Esophagus muscularis mucosa (tissue), 4 donors: Measurements from ENCODE around the gene PER2. TPM values are rescaled to one million over a fixed set of nuclear protein-coding genes. Genes with fewer than 3 reads are reported as not detected.

ENCODE experiments used
- DNase-seq: peaks from one replicate; pipeline ENCODE4 v3.0.0-alpha.2; 2017; ENCODE audit errors: extremely low spot score
- H3K27ac ChIP-seq, 4 donors: fragments of 200-600 bp; sonication (generic); replicated peaks in 1 of 4; 1 replicate in 3 of 4; 2 replicates in 1 of 4; pipeline ENCODE4 v1.5.1; 2016 to 2019; ENCODE audit warnings: mild to moderate bottlenecking in 1 of 4
- H3K27me3 ChIP-seq, 4 donors: fragments of 200-600 bp; sonication (generic); one replicate each; pipeline versions ENCODE4 v1.5.1 to v1.6.0; 2016 to 2019
- H3K36me3 ChIP-seq, 4 donors: fragments of 200-600 bp; sonication (generic); one replicate each; pipeline ENCODE4 v1.5.1; 2016 to 2019
- H3K4me1 ChIP-seq, 4 donors: fragments of 200-600 bp; sonication (generic); one replicate each; pipeline ENCODE4 v1.5.1; 2016 to 2019
- H3K4me3 ChIP-seq, 4 donors: fragments of 200-600 bp; sonication (generic); 1 replicate in 2 of 4; 2 replicates in 2 of 4; pipeline ENCODE4 v1.5.1; 2016 to 2019; ENCODE audit warnings: mild to moderate bottlenecking in 4 of 4, moderate library complexity in 1 of 4
- H3K9me3 ChIP-seq, 4 donors: fragments of 200-600 bp; sonication (generic); 1 replicate in 3 of 4; 2 replicates in 1 of 4; pipeline ENCODE4 v1.5.1; 2016 to 2019
- CTCF ChIP-seq, 3 experiments: fragments of 200-600 bp in 2 of 3; fragments of 450-650 bp in 1 of 3; sonication (generic) in 2 of 3; IDR thresholded peaks; one replicate each; pipeline ENCODE4 v1.5.1; 2017 to 2019; ENCODE audit warnings: antibody characterized with exemption in 3 of 3, mild to moderate bottlenecking in 2 of 3, moderate library complexity in 1 of 3
- EP300 ChIP-seq: sonication (generic); formaldehyde crosslinking; IDR thresholded peaks from one replicate; pipeline ENCODE4 v1.6.1; 2017; ENCODE audit warnings: antibody characterized with exemption
- POLR2A ChIP-seq: fragments of 450-650 bp; IDR thresholded peaks from one replicate; pipeline ENCODE4 v1.6.1; 2017; ENCODE audit warnings: antibody characterized with exemption, moderate library complexity, mild to moderate bottlenecking, low read depth
- POLR2AphosphoS5 ChIP-seq, 2 donors: sonication (generic); formaldehyde crosslinking; IDR thresholded peaks; one replicate each; pipeline ENCODE4 v1.6.1; 2017; ENCODE audit warnings: antibody characterized with exemption in 2 of 2
- WGBS: methylation state at CpG from one replicate; pipeline ENCODE4 v1.1.5; 2018; 5-methylcytosine and 5-hydroxymethylcytosine counted together
- intact Hi-C: fragments of 100-400 bp; cut with DNase I; formaldehyde crosslinking; loops from one replicate; pipeline ENCODE4 v1.15.1; 2023
- total RNA-seq, 4 donors: library from RNA; depleted of rRNA; stranded (reverse); fragments of >200 nt; gene quantifications; one replicate each; pipeline versions ENCODE4 v1.1.0 to v1.2.1, GENCODE V29; 2016

PER2 gene
- total RNA-seq, 4 donors from 2014 or later: 9.1 to 13.1 (median 11.1) TPM

DNA sequence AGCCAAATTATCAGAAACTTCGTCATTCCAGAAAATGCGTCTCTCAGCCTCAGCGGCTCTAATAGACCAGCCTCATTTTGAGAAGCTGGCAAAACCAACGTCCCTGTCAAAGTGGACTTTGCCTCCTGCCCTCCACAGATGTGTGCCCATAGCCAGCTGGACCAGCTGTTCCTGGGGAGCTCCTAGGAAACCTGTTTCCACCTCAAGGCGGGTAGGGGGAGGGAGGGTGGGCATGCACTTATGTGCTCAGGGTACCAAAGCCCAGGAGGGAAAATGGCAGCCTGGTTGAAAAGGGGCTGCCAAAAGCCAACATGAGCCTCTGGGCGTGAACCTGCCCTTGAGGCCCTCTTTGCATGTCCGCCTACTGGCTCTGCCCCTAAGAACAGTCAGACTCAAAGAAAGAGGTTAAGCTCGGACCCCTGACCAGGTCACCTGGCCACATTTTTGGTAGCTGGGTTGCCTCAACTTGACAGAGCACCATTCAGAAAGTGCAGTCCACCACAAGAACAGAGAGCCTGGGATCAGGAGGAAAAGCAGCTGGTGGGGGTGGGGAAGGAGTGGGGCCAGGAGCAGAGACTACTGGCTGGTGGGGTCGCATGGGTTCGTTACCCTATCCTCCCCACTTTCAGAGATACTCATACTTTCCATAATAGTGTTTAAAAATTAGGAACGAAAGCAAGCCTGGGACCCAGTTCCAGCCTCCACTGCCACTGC is 3.5 kb downstream of the PER2 start:
- intact Hi-C loops: no loop called here
- no peak for TF ChIP-seq POLR2A
- no peak for TF ChIP-seq CTCF (IDR thresholded peaks at IDR 0.05)
- no peak for TF ChIP-seq POLR2AphosphoS5 (IDR thresholded peaks at IDR 0.05)
- no peak for TF ChIP-seq EP300
- DNase-seq: no peak
- Histone ChIP-seq H3K9me3 (no peaks in the 10 kb centered on the region), H3K27me3 (no peaks in the 10 kb centered on the region), H3K27ac (peak overlapping the region; percentile 92 to 98 (median 94)), H3K4me3 (peak overlapping the region in 3 of 4 donors; percentile 23 to 87 (median 79)), H3K36me3 (no peaks in the 10 kb centered on the region), H3K4me1 (peaks cover 55 to 88% (median 83%) of the 10 kb centered on the region in 4 donors)
- WGBS: 77% methylated on average over 10 of the region's 11 CpGs

- intact Hi-C loops: no loop called here
- no peak for TF ChIP-seq POLR2AphosphoS5 (IDR thresholded peaks at IDR 0.05)
- WGBS: 85% methylated on average over 14 of the region's 17 CpGs
- Histone ChIP-seq H3K27ac (peak overlapping the region; percentile 92 to 98 (median 94)), H3K9me3 (no peaks in the 10 kb centered on the region), H3K36me3 (no peaks in the 10 kb centered on the region), H3K4me3 (no peak overlapping the region), H3K27me3 (no peaks in the 10 kb centered on the region), H3K4me1 (peaks cover 46 to 95% (median 92%) of the 10 kb centered on the region in 4 donors)
- no peak for DNase-seq
Measured at GRCh38 chr2:238282861-238283738, 5.3 kb downstream of the PER2 start.

DNA sequence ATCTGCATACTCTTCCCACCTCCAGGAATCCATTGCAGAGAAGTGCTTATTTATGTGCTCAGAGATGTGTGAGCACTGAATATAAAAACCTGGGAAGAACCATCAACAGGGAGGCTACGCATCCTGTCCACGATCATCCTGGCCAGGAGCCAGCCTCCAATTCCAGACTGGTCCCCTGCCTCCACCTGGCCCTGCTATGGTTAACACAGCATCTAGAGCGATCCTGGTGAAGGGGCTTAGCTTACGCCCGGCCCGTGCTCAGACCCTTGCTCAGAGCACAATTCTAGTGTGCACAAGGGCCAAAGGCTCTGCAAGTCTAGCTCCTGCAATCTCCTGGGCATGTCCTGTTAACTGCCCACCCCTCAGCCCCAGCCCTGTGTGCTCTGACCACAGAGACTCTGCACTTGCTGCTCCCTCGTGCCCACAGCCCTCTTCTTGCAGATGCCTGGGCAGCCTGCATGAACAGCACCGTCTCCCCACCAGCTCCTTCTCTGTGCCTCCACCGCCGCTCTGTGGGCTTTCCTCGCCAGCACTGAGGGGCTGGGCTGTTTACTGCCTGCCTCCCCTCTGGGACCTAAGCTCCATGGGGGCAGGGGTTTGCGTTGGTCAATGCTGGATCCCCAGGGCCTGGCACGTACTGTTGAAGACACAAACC is 6.5 kb downstream of the PER2 start:
- Histone ChIP-seq H3K36me3 (peaks cover 0 to 9% (median 7%) of the 10 kb centered on the region in 4 donors), H3K27ac (no peak overlapping the region), H3K9me3 (no peaks in the 10 kb centered on the region), H3K4me1 (peaks cover 38 to 88% (median 83%) of the 10 kb centered on the region in 4 donors), H3K4me3 (no peak overlapping the region), H3K27me3 (no peaks in the 10 kb centered on the region)
- intact Hi-C loops: no loop called here
- TF ChIP-seq POLR2AphosphoS5 (IDR thresholded peaks at IDR 0.05) (no peak), EP300 (no peak), POLR2A (no peak), CTCF (IDR thresholded peaks at IDR 0.05) (no peak)
- WGBS: 85% methylated on average over 12 of the region's 13 CpGs
- DNase-seq: no peak

DNA sequence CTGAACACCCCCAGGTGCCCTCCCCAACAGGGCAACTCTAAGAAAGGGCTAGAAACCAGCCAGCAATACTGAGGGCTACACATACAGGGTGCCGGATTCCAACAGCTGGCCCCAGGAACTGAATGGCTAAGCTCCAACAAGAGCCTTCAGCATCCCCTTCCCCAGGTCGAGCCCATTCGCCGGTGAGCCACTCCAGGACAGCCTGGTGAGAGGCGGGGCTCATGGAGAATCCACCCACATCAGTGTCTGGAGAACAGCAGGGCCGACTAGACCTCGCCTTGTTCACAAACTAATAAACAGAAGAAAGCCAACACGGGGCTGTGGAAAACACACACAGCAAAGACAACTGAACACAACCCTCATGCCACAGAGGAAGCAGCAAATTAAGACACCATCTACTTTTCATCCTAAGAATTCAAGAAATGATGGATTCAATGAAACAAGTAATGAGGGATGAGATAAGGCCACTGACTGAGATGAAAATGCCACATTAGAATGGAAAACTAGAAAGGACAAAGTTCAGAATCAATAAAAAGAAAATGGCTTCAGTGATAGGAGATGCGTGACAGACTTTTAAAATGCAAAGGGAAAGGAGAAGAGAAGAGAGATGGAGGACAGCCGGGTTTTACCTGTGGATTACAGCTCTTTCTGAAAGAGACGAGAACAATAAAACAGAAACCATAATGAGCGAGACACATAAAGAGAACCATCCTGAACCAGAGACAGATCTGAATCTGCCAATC is 8.2 kb downstream of the PER2 start:
- Histone ChIP-seq H3K36me3 (peaks cover 15 to 26% (median 24%) of the 10 kb centered on the region in 4 donors), H3K9me3 (no peaks in the 10 kb centered on the region), H3K27me3 (no peaks in the 10 kb centered on the region), H3K27ac (no peak overlapping the region), H3K4me1 (peaks cover 21 to 71% (median 66%) of the 10 kb centered on the region in 4 donors), H3K4me3 (no peak overlapping the region)
- 85% methylated on average over 12 of the region's 12 CpGs for WGBS
- TF ChIP-seq POLR2AphosphoS5 (IDR thresholded peaks at IDR 0.05) (no peak), EP300 (no peak), POLR2A (no peak), CTCF (IDR thresholded peaks at IDR 0.05) (no peak)
- DNase-seq: no peak
- intact Hi-C loops: no loop called here
